HG03060 (cell line): Measurements from ENCODE around the gene IL1RN.

Experiments
- ATAC-seq: cut with Tn5 transposase; IDR thresholded peaks from one replicate; pipeline ENCODE4 v1.9.1; 2021; ENCODE audit warnings: low read depth, moderate number of reproducible peaks; ENCODE audit not compliant: unreplicated experiment

IL1RN gene

DNA sequence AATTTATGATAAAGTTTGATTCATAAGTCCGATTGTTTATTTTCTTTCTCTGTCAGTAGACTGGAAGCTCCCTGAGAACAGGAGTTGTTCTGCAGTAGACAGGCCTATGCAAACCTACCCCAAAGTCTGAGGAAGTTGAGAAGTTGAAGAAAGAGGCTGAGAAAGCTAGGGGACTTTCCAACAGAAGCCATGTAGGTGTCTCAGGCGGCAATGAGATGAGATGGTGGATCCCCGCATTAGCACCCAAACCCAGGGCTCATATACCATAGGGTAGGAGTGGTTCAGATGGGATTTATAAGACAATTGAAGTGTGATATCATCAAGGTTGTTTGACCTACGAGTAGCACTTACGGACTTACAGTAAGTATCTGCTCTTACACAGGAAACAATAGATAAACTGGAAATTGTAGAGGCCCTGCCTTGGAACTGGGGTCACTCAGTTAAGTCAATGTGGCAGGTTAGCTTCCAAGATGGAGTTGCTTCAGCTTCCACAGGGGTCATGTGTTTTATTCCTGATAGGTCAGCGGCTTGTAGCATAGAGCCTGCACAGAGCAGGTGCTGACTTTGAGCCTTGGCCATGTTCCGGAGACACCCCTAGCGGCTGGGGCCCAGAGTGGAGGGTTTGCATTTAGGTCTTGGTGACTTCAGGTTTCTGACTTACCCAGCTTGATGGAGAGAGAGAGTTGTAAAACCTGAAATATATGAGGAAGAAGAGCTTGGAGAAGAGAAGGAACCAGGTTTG lies 44.1 kb downstream of the IL1RN start:
- no peak for ATAC-seq

DNA sequence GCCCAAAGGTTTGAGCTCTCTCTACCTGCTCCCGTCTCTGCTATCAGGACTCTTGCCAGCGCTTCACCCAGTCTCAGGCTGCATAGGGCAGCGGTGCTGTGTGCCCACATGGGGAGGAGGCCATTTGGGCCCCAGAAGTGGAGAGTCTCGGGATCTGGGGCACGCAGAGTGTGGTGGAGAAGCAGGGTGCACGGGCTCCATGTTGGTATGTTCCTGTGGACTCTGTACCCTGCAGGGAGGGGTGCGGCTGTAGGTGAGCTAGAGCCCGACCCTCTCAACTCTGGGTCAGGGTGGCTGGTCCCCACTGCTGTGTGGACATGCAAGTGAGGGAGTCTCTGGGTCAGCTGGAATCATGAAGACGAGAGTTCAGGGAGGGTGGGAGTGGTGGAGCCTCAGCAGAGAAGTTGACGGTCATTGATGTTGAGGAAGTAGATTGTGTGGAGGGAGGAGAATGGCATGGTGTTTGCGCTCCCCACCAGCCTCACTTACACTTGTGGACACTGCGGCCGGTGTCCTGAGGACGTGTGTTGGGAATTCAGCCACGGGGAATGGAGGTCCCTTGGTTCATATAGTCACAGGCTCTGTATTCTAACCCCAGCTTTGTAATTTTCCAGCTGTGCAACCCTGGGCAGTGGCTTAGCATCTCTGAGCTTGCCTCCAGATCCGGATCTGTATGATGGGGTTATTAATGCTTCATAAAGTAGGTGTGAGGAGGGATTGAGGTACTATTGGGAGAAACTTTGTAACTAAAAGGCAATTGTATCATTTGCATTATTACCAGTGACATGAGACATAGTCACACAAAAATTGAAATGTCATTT lies 45.5 kb downstream of the IL1RN start:
- no peak for ATAC-seq

DNA sequence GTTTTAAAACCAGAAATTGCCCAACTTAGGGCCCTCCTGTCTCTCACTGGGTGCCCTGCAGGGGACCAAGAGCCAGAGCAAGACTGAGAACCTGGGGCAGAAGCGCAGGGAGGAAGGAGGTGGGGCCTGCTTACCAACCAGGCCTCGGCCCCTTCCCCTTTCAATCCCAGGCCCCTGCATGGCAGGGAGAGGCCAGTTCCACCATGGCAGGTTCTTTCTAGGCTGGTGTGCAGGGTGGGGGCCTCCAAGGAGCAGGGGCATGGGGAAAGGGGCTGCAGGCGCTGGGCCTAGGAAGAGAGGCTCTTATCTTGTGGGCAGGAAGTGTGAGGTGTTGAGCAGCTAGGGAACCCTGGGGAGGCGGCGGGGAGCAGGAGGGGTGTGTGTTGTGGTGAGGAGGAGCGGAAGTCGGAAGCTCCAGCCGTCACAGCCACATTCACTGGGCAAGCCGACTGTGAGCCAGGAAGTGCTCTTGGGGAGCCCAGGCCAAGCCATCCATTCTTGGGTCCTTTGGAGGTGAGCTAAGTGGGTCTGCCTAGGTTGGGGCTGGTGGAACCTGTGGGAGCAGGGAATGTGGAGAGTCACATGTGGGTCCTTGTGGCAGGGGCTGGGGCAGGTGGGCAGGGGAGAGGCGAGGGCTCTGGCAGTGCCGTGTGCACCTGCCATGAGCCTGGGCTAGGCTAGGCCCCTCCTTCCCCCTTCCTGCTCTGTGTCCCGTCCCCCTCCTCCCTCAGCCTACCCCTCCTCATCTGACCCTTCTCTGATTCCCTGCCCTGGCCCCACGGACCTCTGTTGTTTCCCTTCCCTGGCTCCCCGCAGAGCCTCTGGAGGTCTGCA lies 46.4 kb downstream of the IL1RN start, which contains the start of gene PSD4:
PSD4 (plus strand) TSS at position 430 of the 834 bp plus-strand sequence. CDS start 8,486 bp downstream, outside the sequence.
- peak; percentile 50 for ATAC-seq

DNA sequence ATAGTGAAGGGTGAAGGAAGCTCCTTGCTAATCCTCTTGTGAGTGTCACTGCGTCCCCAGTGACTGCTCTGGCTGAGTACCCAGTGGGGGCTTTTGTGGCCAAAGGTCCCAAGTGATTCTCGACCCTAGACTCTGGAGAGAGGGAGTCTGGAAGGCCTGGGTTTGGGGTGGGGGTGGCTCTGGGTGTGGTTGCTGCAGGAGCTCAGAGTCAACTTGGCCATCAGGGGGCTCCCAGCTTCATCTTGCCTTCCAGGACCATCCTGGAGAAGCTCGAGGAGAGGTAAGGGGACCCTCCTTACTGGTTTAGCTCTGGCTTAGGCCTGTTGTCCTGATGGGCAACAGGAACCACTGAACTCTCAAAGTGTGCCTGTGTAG lies 47.0 kb downstream of the IL1RN start:
- ATAC-seq = no peak

DNA sequence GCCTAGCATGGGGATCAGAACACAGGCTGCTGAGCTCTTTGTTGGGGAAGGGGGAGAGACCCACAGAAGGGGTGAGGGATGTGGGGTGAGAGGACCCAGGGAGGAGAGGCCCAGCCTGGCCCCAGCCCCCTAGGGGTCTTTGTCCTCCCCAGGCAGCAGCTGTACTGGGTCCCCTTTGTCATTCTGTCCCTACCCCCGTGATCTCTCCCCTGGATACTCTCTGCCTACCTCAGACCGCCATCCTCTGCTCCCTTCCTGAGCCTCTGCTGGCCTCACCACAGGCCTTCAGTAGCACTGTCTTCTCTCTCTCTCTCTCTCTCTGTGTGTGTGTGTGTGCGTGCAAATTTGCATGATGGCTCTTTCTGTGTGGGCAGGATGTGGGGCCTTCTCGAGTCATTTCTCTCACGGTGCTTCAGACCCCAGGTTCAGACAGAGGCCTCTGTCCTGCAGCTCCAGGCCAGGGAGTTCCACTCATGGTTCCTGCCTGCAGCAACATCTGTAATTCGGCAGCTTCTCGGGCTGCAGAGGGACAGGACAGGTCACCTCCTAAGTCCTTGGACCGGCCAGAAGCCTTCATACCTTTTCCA lies 47.7 kb downstream of the IL1RN start:
- ATAC-seq = peak; percentile 51

DNA sequence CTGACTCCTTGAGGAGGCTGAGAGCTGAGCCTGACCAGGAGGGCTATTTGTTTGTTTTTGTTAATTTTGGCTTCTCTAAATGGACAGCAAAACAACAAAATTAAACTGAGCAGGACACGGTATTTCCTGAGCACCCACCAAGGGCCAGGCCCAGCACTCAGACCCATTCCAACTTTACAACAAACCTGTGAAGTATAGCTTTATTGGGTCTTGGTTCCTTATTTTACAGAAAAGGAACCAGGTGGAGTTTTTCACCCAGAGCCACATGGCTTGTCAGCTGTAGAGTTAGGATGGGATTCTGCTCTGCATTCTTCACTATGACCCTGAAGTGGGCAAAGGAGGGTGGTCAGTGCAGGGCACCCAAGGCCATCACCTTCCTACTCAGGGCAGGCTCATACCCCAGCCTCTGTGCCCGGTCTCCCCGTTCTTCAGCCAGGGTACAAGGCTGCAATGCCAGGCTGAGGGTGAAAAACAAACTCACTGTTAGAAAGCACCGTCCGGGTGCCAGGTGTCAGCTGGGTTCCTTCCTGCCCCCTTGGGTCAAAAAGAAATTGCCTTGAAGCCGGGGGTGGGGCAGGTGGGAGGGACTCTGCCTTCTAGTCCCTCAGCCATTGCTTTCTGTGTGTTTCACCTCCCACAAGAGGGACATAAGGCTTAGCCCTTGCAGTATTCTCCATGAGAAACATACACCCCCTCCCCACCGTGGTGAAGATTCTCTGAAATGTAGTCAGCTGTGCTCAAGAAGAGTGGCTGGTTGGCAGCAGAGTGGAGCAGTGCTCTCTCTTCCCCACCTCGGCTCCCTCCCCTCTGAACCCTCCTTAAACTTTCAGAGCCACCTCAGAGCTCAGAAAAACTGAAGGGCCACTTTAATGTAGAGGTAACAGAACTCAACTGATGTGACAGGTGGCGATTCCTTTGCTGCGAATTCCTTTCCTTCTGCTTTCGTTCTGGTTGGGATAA lies 48.6 kb downstream of the IL1RN start:
- ATAC-seq = no peak

DNA sequence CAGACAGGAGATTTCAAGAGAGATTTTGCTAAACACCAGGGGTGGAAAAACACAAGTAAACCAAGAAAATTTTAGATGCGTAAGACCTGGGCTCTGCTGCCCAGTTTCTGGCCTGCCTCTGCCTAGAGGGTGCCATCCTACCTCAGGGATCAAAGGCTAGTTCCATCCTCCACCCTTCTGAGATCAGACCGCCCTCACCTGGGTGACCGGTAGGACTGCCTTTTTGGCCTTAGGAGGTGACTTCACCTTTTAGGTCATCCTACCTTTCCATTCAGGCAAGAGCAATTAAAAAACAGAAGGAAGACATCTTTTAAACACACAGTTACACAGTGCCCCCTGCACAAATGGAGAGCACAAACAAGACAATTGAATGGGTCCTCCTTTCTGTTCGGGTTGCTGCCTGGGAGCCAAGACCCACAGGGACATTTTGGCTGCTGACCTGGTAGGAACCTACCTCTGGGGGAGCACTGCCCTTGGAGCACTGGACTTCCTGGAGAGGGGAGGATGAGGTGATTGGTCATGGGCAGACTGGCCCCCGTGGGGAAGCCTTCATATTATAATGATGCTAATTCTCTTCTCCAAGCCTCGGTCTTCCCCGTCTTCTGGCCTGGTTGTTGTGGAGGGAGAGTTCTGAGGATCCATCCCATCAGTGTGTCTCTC lies 49.4 kb downstream of the IL1RN start:
- no peak for ATAC-seq

DNA sequence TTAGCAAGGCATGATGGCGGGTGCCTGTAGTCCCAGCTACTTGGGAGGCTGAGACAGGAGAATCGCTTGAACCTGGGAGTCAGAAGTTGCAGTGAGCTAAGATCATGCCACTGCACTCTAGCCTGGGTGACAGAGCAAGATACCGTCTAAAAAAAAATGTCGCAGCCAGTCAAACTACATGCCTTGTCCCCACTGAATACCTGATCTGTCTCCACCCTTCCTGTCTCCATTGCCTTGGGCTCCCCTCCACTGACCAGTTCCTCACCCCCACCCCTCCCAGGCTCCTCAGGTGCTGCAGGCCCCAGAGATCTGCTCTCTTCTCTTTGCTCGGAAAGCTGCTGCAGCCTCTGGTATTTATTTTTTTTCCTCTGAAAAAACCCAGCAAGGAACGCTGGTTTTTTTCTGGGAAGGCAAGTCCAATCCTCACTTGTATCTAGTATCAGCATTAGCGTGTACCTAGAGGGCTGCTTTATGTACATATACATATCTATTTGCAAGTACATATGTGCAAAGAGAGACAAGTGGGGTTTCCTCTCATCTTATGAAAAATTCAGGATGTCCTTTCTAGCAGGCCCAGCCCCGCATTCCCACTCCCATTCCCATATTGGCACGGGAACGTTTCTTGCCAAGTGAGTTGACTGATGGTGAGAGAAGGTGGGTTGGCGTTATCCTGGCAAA lies 50.8 kb downstream of the IL1RN start:
- no peak for ATAC-seq

DNA sequence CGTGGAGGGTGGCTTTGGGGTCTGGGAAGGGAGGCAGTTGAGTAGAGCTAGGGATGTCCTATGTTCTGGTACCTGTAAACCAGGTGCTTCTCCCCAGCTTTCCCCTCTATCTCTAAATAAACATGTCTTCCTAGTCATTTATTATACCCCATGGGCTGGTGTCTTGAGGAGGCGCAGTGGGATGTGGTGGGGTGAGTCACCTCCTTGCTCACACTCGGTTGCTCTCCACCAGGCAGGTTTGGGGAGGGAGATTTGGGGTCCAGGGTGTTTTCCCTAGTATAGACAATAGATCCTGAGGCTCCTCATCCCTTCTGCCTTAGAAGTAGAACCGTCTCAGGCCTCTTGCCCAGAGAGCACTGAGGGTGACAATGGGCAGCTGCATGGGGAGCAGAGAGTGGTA lies 51.5 kb downstream of the IL1RN start:
- ATAC-seq = no peak

DNA sequence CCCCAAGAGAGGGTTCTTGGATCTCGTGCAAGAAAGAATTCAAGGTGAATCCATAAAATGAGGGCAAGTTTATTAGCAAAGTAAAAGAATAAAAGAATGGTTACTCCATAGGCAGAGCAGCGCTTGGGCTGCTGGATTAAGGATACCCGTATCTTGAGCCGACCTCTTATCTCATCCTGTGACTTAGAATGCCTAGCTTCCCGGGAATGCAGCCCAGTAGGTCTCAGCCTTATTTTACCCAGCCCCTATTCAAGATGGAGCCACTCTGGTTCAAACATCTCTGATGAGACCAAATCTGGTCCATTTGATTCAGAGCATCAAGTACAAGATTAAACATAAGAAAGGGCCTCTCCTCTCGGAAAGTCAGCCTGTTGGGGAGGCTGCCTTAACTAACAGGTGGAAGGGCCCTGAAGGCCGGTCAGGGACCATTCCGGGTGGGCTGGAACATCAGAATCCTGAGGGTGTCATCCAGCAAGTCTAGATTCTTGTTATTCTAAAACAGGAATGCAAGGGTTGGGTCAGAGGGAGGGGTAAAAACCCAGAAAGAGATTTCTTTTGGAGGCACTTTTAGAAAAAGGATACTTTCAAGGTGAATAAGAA lies 52.1 kb downstream of the IL1RN start:
- no peak for ATAC-seq

DNA sequence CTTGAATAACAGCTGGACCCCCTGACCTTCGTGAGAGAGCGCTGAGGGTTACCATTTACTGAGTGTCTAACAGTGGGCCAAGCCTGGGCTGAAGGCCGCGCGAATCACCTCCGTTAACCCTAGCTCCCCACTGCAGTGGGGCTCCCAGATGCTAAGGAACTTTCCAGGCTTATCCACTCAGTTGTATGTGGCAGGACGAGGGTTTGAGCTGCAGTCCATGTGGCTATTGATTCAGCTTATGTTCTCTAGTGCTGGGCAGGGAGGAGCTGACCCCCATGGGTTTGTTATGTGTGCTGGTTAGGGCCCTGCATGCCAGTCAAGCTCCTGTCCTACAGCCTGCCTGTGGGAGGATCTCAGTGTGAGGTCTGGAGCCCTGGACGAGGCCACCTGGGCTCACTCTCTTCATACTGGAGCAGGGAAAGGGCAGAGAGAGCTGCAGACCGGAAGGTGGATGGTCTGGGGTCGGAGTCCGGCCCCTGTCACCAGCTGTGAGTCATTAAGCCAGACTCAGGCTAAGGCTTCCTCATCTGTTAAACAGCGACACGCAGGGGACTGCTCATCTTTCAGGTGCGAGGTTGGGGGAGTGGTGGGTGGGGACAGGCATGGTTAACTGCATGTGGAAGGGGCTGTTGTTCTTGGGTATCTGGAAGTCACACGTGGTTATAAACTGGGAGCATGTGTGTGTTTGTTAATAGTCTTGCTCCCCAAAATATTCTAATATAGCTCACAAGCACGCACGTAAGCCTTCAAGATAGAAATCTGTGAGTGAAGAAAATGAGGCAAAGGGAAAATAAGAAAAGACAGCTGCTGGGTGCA lies 52.9 kb downstream of the IL1RN start:
- ATAC-seq = no peak

DNA sequence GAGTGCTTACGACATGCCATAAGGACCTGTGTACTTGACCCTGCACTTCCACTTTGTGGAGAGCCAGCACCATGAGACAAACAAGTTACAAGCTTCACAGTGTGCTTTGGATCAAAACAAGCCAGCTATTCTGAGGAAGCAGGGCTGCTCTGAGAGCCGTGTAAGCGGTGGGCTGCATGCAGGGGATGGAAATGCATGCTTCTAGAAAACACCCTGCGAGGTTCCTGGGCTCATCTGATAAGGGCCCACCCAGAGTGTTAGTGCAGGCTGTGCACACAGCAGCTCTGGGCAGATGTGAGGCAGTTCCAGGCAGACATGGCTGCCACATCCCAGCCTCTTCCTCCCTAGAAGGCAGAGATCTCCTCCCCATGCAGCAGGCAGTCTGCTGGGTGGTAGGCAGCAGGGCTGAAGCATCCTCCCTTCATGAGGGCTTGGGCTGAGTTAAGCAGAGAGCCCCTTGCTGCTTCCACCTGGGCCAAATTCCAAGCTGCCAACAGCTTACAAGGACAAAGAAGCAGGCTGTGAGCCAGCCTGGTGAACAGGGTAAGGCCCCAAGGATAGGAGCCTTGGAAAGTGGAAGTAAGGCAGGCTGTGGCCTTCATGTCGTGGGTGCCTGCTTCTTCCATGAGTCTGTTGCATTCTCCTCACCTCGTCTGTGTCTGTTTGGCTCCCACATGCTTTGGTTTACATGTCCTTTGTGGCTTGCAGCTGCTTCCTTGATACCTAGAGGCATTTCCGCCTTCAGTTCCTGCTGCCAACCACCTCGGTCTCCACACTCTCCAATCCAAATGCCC lies 54.1 kb downstream of the IL1RN start:
- no peak for ATAC-seq

DNA sequence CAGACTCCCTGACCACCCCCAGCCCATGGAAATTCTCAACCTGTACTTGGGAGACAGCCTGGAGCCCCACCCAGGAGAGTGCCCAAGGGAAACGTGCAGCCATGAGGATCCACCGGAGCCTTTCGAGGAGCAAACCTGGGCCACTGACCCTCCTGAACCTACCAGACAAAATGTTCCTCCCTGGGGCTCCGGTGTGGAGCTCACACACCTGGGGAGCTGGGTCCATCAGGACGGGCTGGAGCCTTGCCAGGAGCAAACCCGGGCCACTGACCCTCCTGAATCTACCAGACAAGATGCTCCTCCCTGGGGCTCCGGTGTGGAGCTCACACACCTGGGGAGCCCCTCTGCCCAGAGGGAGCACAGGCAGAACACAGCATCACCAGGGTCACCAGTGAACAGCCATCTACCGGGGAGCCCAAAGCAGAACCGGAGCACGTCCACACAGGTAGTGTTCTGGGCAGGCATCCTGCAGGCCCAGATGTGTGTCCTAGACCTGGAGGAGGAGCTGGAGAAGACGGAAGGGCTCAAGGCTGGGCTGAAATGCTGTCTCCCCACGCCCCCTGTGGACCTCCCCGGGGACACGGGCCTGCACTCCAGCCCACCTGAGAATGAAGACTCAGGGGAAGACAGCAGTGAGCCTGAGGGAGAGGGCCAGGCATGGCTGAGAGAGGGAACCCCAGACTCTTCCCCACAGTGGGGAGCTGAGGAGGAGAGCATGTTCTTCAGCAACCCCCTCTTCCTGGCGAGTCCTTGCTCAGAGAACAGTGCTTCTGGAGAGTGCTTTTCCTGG lies 55.3 kb downstream of the IL1RN start:
- no peak for ATAC-seq

DNA sequence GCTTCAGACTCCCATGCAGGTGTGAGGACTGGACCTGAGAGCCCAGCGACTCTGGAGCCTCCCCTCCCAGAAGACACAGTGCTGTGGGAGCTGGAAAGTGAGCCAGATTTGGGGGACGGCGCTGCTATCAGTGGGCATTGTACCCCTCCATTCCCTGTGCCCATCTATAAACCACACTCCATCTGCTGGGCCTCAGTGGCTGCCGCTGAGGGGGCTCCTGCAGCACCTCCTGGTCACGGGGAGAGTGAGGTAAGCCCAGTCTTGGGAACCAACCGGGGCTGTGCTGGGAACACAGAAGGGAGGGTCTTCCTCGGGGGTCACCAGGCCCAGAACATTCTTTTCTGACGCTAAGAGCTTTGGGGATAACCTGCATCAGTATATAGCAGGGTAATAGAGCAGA lies 55.9 kb downstream of the IL1RN start:
- ATAC-seq = no peak
